HepG2 (cell line): ENCODE data around the gene HTRA3. TPM values are rescaled to one million over a fixed set of nuclear protein-coding genes. Genes with fewer than 3 reads are reported as not detected.

Experiments
- ARID5B ChIP-seq: IDR thresholded peaks from 2 replicates; pipeline ENCODE4 v1.4.0; 2020; ENCODE audit warnings: mild to moderate bottlenecking, missing genetic modification reagents
- GFI1 ChIP-seq: sonication (generic); formaldehyde crosslinking; IDR thresholded peaks from 2 replicates; pipeline ENCODE4 v1.5.0; 2020; ENCODE audit warnings: missing genetic modification reagents, mild to moderate bottlenecking, borderline replicate concordance
- IKZF1 ChIP-seq: fragments of 450-650 bp; IDR thresholded peaks from 2 replicates; pipeline ENCODE4 v1.7.1; 2016
- JDP2 ChIP-seq: sonication (generic); formaldehyde crosslinking; IDR thresholded peaks from 2 replicates; pipeline ENCODE4 v1.8.1; 2022; ENCODE audit warnings: missing genetic modification reagents, borderline replicate concordance
- MAX ChIP-seq: IDR thresholded peaks from 2 replicates; pipeline ENCODE4 v1.6.1; 2012; ENCODE audit warnings: inconsistent platforms
- MAZ ChIP-seq, 2 experiments: sonication (generic) in 1 of 2; formaldehyde crosslinking in 1 of 2; IDR thresholded peaks; 2 replicates each; pipeline versions ENCODE4 v1.5.0 to v1.6.1; 2012 to 2020; ENCODE audit warnings: low read depth in 2 of 2, mild to moderate bottlenecking in 2 of 2, borderline replicate concordance in 1 of 2, improper control_type of control experiment in 1 of 2, low read length in 1 of 2, missing genetic modification reagents in 1 of 2, moderate library complexity in 1 of 2
- NCOA2 ChIP-seq: sonication (generic); formaldehyde crosslinking; IDR thresholded peaks from 2 replicates; pipeline ENCODE4 v1.8.0; 2022; ENCODE audit warnings: inconsistent platforms
- NFYC ChIP-seq: IDR thresholded peaks from 2 replicates; pipeline ENCODE4 v1.6.1; 2016; ENCODE audit warnings: missing genetic modification reagents, missing compliant biosample characterization
- NR2F2 ChIP-seq: IDR thresholded peaks from 2 replicates; pipeline ENCODE4 v1.6.1; 2012; ENCODE audit warnings: low read depth, inconsistent platforms, borderline replicate concordance
- RBM39 ChIP-seq: fragments of 200-400 bp; formaldehyde crosslinking; IDR thresholded peaks from one replicate; pipeline ENCODE4 v1.6.1; 2018; ENCODE audit warnings: antibody characterized with exemption, mild to moderate bottlenecking, low read depth, low read length; ENCODE audit not compliant: poor library complexity, severe bottlenecking
- RNF219 ChIP-seq: sonication (generic); formaldehyde crosslinking; IDR thresholded peaks from 2 replicates; pipeline ENCODE4 v1.5.0; 2020; ENCODE audit warnings: mild to moderate bottlenecking, missing genetic modification reagents
- TARDBP ChIP-seq: sonication (generic); formaldehyde crosslinking; IDR thresholded peaks from 2 replicates; pipeline ENCODE4 v1.8.0; 2022; ENCODE audit warnings: mild to moderate bottlenecking, missing genetic modification reagents
- ZFP62 ChIP-seq: sonication (generic); formaldehyde crosslinking; IDR thresholded peaks from 2 replicates; pipeline ENCODE4 v1.4.0; 2020; ENCODE audit warnings: missing genetic modification reagents
- ZFY ChIP-seq: sonication (generic); formaldehyde crosslinking; IDR thresholded peaks from 2 replicates; pipeline ENCODE4 v1.4.0; 2020; ENCODE audit warnings: missing genetic modification reagents
- ZNF546 ChIP-seq: sonication (generic); formaldehyde crosslinking; conservative IDR thresholded peaks from 2 replicates; pipeline ENCODE4 v1.8.1; 2023; ENCODE audit warnings: mild to moderate bottlenecking, missing genetic modification reagents
- ZNF574 ChIP-seq: sonication (generic); formaldehyde crosslinking; IDR thresholded peaks from 2 replicates; pipeline ENCODE4 v1.4.0; 2020; ENCODE audit warnings: missing genetic modification reagents
- ZNF670 ChIP-seq: sonication (generic); formaldehyde crosslinking; IDR thresholded peaks from 2 replicates; pipeline ENCODE4 v1.8.0; 2022; ENCODE audit warnings: mild to moderate bottlenecking, missing genetic modification reagents, borderline replicate concordance
- ZNF747 ChIP-seq: sonication (generic); formaldehyde crosslinking; IDR thresholded peaks from 2 replicates; pipeline ENCODE4 v1.8.1; 2023; ENCODE audit warnings: missing genetic modification reagents, mild to moderate bottlenecking, borderline replicate concordance
- polyA plus RNA-seq, 8 experiments: library from polyadenylated mRNA; depleted of rRNA in 3 of 8; stranded (reverse) in 7 of 8; unstranded in 1 of 8; fragments of >200 nt; fragmentation: Illumina TruSeq in 4 of 8; extraction: Trizol in 4 of 8; gene quantifications; 2 replicates each; pipeline versions ENCODE4 v1.2.1 to v1.2.3, GENCODE V29; 2011 to 2016; ENCODE audit warnings: low read depth in 4 of 8, missing spikeins in 1 of 8, mixed read lengths in 1 of 8; ENCODE audit not compliant: insufficient read depth in 1 of 8
- total RNA-seq, 5 experiments: library from RNA; depleted of rRNA; stranded (reverse); fragments of >200 nt; fragmentation: Illumina TruSeq; extraction: Trizol; gene quantifications; 2 replicates each; pipeline ENCODE4 v1.2.3, GENCODE V29; 2016; ENCODE audit warnings: low read depth in 1 of 5

HTRA3 gene
- total and polyA plus RNA-seq, 2 of the 13 experiments (the other 11 are each of a cell fraction or from before 2014, with no cell fraction given): 0.17 TPM; not detected in 1

GRCh38 chr4:8225706-8226443, 43.7 kb upstream of the HTRA3 start (continued):
- TF ChIP-seq ZNF747 (CRISPR knock-in tag) (no peak), NCOA2 (peak; percentile 63; the same call in 1 of the 2 replicates), ZNF546 (CRISPR knock-in tag) (no peak), RNF219 (CRISPR knock-in tag) (no peak), RBM39 (no peak), GFI1 (0 out of 2 replicates have a peak, but pooled peaks have one; percentile 27), ZNF574 (CRISPR knock-in tag) (peak; percentile 34; the same call in 1 of the 2 replicates), ARID5B (peak; percentile 47), NR2F2 (no peak), TARDBP (CRISPR knock-in tag) (peak; percentile 52; the same call in 1 of the 2 replicates), MAZ (IDR thresholded peaks at IDR 0.05; ENCODE audit: borderline replicate concordance, low read depth, low read length) (0 out of 2 replicates have a peak, but pooled peaks have one; percentile 38), MAZ (CRISPR knock-in tag; IDR thresholded peaks at IDR 0.05; ENCODE audit: low read depth) (peak; percentile 6; the same call in 1 of the 2 replicates), MAX (0 out of 2 replicates have a peak, but pooled peaks have one; percentile 43), NFYC (no peak), ZFP62 (no peak), IKZF1 (no peak), ZNF670 (peak; percentile 39; the same call in 1 of the 2 replicates), ZFY (peak; percentile 28; the same call in 1 of the 2 replicates), JDP2 (CRISPR knock-in tag) (no peak)
